ENCODE results near the gene PPP2R2C. TPM values are rescaled to one million over a fixed set of nuclear protein-coding genes. Genes with fewer than 3 reads are reported as not detected.

PPP2R2C gene
- total and polyA plus RNA-seq, 2 donors (not counting 1 experiment from before 2014, with no cell fraction given): 0.10 to 0.17 TPM

- peak in 1 of 2 donors; percentile 33 for DNase-seq (ENCODE audit: low read depth in 2 of 2)
- Histone ChIP-seq H3K9me3 (ENCODE audit: control insufficient read depth, insufficient read depth, low read depth, low read length) (no peaks in the 10 kb centered on the region), H3K36me3 (ENCODE audit: control insufficient read depth, insufficient read depth, low read length) (no peaks in the 10 kb centered on the region), H3K27me3 (ENCODE audit: control insufficient read depth, insufficient read depth, low read length) (no peaks in the 10 kb centered on the region), H4K20me1 (ENCODE audit: control insufficient read depth, extremely low read depth, insufficient read depth, low read length) (no peaks in the 10 kb centered on the region), H3K9ac (ENCODE audit: insufficient read depth, low read length) (no peak overlapping the region), H3K79me2 (ENCODE audit: control insufficient read depth, insufficient read depth, low read length) (no peaks in the 10 kb centered on the region), H3K4me2 (ENCODE audit: extremely low read depth, insufficient read depth, low read length) (no peak overlapping the region), H3K4me1 (ENCODE audit: control insufficient read depth, extremely low read depth, insufficient read depth, low read length) (no peaks in the 10 kb centered on the region), H2AFZ (ENCODE audit: low read length) (no peak overlapping the region), H3K27ac (ENCODE audit: insufficient read depth, low read length) (no peak overlapping the region), H3K4me3 (replicated peaks in 1 of 4; ENCODE audit: control extremely low read depth in 1 of 4, insufficient read depth in 1 of 4, low read depth in 3 of 4, low read length in 4 of 4) (no peak overlapping the region)
- peak; percentile 57 to 88 for TF ChIP-seq CTCF (conservative IDR thresholded peaks at IDR 0.05 in 1 of 2, IDR thresholded peaks at IDR 0.05 in 1 of 2; ENCODE audit: low read depth in 1 of 2, low read length in 2 of 2)
- TF ChIP-seq EZH2 (IDR thresholded peaks at IDR 0.05; ENCODE audit: low read length, missing control alignments): no peak
These were observed 140.3 kb downstream of the PPP2R2C start for GRCh38 chr4:6332042-6332668.

- H3K4me2 ChIP-seq (ENCODE audit: extremely low read depth, insufficient read depth, low read length): no peak overlapping the region
- H3K36me3 ChIP-seq (ENCODE audit: control insufficient read depth, insufficient read depth, low read length): no peaks in the 10 kb centered on the region
- H3K27ac ChIP-seq (ENCODE audit: insufficient read depth, low read length): no peak overlapping the region
- no peak for DNase-seq (ENCODE audit: low read depth in 2 of 2)
- no peak overlapping the region for H2AFZ ChIP-seq (ENCODE audit: low read length)
- no peak overlapping the region for H3K9ac ChIP-seq (ENCODE audit: insufficient read depth, low read length)
- no peaks in the 10 kb centered on the region for H3K4me1 ChIP-seq (ENCODE audit: control insufficient read depth, extremely low read depth, insufficient read depth, low read length)
- H4K20me1 ChIP-seq (ENCODE audit: control insufficient read depth, extremely low read depth, insufficient read depth, low read length): no peaks in the 10 kb centered on the region
- H3K27me3 ChIP-seq (ENCODE audit: control insufficient read depth, insufficient read depth, low read length): no peaks in the 10 kb centered on the region
- TF ChIP-seq CTCF (conservative IDR thresholded peaks at IDR 0.05 in 1 of 2, IDR thresholded peaks at IDR 0.05 in 1 of 2; ENCODE audit: low read depth in 1 of 2, low read length in 2 of 2) (no peak), EZH2 (IDR thresholded peaks at IDR 0.05; ENCODE audit: low read length, missing control alignments) (no peak)
- no peaks in the 10 kb centered on the region for H3K9me3 ChIP-seq (ENCODE audit: control insufficient read depth, insufficient read depth, low read depth, low read length)
- no peak overlapping the region for H3K4me3 ChIP-seq (replicated peaks in 1 of 4; ENCODE audit: control extremely low read depth in 1 of 4, insufficient read depth in 1 of 4, low read depth in 3 of 4, low read length in 4 of 4)
- no peaks in the 10 kb centered on the region for H3K79me2 ChIP-seq (ENCODE audit: control insufficient read depth, insufficient read depth, low read length)
These were observed 140.9 kb downstream of the PPP2R2C start for GRCh38 chr4:6331468-6331867.

- no peak overlapping the region for H3K4me3 ChIP-seq (replicated peaks in 1 of 4; ENCODE audit: control extremely low read depth in 1 of 4, insufficient read depth in 1 of 4, low read depth in 3 of 4, low read length in 4 of 4)
- no peak for DNase-seq (ENCODE audit: low read depth in 2 of 2)
- no peaks in the 10 kb centered on the region for H3K4me1 ChIP-seq (ENCODE audit: control insufficient read depth, extremely low read depth, insufficient read depth, low read length)
- no peak overlapping the region for H3K27ac ChIP-seq (ENCODE audit: insufficient read depth, low read length)
- no peaks in the 10 kb centered on the region for H3K9me3 ChIP-seq (ENCODE audit: control insufficient read depth, insufficient read depth, low read depth, low read length)
- no peaks in the 10 kb centered on the region for H4K20me1 ChIP-seq (ENCODE audit: control insufficient read depth, extremely low read depth, insufficient read depth, low read length)
- no peak overlapping the region for H3K4me2 ChIP-seq (ENCODE audit: extremely low read depth, insufficient read depth, low read length)
- H3K27me3 ChIP-seq (ENCODE audit: control insufficient read depth, insufficient read depth, low read length): no peaks in the 10 kb centered on the region
- TF ChIP-seq CTCF (conservative IDR thresholded peaks at IDR 0.05 in 1 of 2, IDR thresholded peaks at IDR 0.05 in 1 of 2; ENCODE audit: low read depth in 1 of 2, low read length in 2 of 2): peak; percentile 46 to 61
- TF ChIP-seq EZH2 (IDR thresholded peaks at IDR 0.05; ENCODE audit: low read length, missing control alignments): no peak
- H3K36me3 ChIP-seq (ENCODE audit: control insufficient read depth, insufficient read depth, low read length): no peaks in the 10 kb centered on the region
- no peaks in the 10 kb centered on the region for H3K79me2 ChIP-seq (ENCODE audit: control insufficient read depth, insufficient read depth, low read length)
- H2AFZ ChIP-seq (ENCODE audit: low read length): no peak overlapping the region
- H3K9ac ChIP-seq (ENCODE audit: insufficient read depth, low read length): no peak overlapping the region
These were observed 141.4 kb downstream of the PPP2R2C start for GRCh38 chr4:6331018-6331417.
